ENCODE data around the gene PDE3A.

The PDE3A gene

DNA sequence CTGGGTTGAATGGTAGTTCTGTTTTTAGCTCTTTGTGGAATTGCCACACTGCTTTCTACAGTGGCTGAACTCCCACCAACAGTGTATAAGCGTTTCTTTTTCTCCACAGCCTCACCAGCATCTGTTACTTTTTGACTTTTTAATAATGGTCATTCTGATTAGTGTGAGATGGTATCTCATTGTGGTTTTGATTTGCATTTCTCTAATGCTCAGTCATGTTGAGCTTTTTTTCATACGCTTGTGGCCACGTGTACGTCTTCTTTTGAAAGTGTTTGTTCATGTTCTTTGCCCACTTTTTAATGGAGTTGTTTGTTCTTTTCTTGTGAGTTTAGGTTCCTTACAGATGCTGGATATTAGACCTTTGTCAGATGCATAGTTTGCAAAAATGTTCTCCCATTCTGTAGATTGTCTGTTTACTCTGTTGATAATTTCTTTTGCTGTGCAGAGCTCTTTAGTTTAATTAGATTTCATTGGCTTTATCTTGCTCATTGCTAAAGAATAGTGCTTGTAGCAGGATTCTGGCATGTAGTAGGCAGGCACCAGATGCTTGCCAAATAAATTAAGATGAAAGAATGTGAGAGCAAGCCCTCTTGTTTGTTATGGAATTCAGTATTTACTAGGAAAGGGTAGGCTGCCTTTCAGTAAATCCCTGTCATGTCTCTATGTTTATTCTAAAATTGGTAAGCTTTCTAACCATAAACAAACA, 86.8 kb downstream of the PDE3A start:
- no peak for DNase-seq (ENCODE audit: low read depth, low spot score)

DNA sequence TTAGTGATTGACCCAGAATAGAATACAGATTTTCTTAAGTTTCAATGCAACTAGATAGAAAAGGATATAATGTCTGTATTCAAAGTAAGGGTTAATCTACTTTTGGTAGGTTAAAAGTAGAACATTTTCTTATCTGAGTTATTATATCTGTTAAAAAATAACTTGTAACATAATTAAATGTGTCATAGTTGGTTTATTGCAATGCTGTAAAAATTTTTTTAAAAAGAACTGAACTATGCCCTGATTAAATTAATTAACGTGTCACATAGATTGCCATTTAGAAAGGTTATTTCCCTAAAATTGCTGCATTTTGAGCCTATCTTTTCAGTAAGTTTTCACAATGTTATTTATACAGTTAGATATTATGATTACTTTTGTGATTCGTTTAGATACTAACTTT, 89.2 kb downstream of the PDE3A start:
- no peak for DNase-seq (ENCODE audit: low read depth, low spot score)

DNA sequence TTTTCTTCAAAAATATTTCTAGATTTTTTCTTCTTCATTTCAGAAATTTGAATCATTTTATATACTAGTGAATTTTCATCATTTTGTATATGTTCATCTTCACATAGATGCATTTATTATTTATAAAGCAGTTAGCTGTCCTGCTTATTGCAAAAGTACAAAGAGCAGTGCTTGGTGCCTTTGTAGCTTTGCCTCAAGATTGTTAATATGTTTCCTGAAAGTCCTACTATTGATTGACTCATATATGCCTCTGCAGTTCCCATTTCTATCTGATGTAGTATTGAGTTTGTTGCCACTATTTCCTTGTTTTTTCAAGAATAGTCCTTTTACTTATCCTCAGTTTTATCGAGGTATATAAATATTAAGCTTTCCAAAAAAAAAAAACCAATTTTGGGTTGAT, 89.7 kb downstream of the PDE3A start:
- DNase-seq (ENCODE audit: low read depth, low spot score): no peak

DNA sequence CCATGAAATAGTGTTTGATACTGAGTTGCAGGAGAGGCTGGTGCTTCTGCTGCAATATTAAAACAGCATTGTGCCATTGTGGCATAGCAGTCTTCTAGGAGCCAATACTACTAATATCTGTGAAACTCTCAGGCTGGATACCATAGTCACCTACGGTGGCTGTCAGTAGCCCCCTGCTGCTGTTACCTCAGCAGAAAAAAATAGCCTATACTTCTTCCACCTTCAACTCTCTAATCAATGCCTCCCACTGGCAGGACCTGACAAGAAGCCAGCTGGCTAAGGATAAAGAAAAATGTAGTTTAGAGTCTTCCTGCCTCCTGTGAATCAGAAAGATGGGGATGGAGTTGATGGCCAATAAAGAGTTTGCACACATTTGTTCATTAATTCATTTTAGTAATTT, 91.6 kb downstream of the PDE3A start:
- no peak for DNase-seq (ENCODE audit: low read depth, low spot score)

DNA sequence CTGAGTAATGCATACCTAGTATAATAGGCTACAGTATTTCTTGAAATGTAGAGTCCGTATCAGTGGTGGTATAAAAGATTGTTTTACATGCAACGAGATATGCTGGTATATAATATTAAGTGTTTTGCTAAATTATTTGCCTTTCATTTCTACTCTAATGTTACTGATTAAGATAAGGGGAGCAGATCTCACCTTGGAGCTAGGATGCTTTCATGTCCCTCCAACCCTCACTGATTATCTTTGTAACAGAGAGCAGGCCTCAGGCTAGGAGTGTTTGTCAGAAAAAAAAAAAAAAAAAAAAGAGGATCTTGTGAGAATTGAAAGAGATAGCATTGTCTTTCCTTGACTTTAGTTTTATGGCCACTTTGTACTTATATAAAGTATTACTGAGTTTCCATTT, 92.6 kb downstream of the PDE3A start:
- DNase-seq (ENCODE audit: low read depth, low spot score): no peak

DNA sequence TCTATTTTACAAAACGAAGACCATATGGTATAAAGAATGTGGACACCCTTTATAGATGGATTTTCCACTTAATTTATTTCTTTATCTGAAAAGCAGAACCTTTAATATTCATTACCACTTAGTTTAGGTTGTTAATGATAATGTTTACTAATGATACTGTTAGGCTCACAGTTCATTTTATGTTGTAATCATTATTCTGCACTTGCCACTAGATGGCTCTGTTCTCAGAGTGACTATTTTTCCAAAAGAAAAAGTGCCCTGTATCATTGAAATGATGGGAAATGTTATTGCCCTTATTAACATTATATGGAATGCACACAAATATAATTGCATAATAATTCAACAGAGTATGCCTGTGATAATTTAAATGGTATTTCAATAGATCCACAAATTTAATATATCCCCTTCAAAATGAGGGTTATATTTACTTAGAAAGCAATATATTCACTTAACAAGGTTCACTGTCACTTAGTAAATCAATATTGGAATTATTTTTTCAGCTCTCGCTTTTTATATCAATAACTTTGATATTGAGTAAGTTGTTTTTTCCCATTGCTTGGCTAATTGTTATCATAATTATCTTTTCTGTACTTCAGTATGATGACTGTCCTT, 95.7 kb downstream of the PDE3A start:
- DNase-seq (ENCODE audit: low read depth, low spot score): no peak

DNA sequence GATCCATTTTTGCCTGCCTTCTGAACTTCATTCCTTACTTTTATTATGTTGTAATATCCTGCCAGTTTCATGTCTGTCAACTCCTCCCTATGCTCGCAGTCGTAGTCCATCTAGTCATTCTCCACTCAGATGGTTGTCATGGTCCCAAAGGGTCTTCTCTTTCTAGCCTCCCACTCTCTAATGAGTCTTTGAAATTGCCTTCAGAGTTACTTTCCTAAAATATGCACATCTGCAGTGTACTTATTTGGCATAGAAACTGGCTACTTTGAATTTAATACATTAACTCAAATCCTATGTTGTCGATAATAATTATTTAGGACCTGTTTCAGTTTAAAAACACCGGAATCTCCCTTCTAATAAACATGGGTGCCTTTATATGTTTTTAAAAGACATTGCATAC, 101.0 kb downstream of the PDE3A start:
- DNase-seq (ENCODE audit: low read depth, low spot score): no peak

DNA sequence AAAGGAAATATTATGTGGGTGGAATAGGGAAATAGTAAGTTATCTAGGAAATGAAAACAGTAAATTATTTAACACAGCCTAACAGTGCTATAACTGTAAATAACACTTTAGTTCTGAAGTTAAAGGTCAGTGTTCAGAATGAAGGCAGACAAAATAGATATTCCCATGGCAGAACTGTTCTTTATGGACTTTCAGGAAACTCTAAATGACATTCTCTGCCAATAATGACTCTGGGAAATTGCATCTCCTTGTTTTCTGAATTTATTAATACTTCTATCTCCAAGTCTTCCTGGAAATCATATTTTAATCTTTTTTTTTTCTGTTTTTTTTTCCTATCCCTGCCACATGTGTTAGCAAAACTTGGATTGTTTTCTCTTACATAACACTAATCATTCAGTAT, 101.4 kb downstream of the PDE3A start:
- DNase-seq (ENCODE audit: low read depth, low spot score): no peak

DNA sequence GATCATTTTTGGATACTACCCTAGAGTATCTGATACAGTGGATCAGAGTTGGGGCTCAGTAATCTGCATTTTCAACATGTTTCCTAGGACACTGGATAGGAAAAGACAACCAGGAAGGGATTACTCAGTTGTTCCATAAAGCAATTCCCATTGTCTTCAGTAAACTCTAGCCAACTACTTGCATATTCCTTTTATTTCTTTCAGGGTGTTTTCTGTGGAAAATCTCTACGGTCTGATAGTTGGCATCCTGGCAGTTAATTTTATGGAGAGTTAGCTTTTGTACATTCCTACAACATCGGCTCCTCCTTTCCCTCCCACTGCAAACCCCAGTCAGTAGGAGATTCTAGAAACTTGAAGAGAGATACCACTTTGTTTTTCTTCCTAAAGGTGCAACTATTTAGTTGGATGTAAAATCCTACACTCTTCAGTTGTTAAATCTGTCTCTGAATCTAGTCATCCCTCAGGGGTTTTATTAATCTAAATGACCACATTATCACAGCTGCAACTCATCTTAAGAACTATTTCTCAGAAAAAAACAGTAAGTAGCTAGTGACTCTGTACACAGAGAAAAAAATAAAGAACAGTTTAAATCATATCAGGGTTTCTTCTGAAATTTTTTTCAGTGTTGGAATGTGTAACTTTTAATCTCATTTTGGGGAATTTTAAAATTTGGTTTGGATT, 103.9 kb downstream of the PDE3A start:
- no peak for DNase-seq (ENCODE audit: low read depth, low spot score)

DNA sequence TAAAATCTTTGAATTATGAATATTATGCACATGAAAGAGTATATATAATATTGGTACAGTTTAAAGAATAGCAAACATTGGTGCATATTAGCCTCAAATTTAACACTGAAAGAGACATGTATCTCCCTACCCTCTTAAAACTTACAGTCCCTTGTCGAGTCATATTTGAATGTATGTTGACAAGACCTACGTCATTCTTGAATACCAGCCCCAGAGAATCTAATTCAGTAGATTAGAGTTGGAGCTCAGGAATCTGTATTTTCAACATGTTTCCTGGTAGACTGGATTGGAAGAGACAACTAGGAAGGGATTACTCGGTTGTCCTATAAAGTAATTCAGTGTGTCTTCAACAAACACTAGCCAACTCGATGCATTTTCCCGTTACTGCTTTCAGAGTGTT, 104.8 kb downstream of the PDE3A start:
- DNase-seq (ENCODE audit: low read depth, low spot score): no peak

DNA sequence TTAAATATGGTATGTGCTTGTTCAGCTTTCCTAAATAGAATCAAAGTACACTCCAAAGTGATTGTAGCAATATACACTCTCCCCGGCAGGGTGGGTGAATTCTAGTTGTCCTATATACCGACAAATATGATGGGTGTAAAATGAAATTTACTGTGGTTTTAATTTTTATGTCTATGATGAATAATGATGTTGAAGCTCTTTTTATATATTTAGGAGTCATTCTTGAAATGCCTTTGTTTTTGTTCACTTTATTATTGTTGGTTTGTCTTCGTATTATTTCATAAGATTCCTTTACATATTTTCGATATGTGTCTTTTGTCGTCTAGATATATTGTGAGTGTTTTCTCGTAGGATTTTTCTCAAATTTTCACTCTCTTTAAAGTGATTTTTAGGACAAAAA, 105.7 kb downstream of the PDE3A start:
- DNase-seq (ENCODE audit: low read depth, low spot score): no peak

DNA sequence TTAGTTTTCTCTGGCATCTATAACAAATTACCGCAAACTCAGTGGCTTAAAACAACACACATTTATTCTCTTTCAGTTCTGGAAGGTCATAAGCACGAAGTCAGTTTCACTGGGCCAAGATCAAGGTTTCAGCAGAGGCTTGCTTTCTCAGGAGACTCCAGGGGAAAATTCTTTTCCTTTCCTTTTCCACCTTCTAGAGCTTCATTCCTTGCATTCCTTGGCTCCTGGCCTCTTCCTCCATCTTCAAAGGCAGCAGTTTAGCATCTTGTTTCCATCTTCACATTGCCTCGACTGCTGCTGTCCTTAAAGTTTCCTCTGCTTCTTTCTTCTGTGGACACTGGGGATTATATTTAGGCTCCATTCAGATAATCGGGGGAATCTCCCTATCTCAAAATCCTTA, 106.1 kb downstream of the PDE3A start:
- DNase-seq (ENCODE audit: low read depth, low spot score): no peak

DNA sequence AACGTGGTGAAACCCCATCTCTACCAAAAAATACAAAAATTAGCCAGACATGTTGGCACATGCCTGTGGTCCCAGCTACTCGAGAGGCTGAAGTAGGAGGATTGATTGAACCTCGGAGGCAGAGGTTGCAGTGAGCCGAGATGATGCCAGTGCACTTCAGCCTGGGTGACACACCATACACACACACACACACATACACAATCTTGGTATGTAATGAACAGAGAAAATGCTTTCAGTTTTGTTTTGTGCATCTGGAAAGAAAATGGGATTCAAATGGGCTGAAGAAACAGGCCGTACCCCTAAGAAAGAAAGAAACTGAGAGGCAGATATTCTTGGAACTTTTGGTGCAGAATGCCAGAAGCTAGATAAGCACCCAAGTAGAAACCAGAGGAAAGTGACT, 107.2 kb downstream of the PDE3A start:
- no peak for DNase-seq (ENCODE audit: low read depth, low spot score)

DNA sequence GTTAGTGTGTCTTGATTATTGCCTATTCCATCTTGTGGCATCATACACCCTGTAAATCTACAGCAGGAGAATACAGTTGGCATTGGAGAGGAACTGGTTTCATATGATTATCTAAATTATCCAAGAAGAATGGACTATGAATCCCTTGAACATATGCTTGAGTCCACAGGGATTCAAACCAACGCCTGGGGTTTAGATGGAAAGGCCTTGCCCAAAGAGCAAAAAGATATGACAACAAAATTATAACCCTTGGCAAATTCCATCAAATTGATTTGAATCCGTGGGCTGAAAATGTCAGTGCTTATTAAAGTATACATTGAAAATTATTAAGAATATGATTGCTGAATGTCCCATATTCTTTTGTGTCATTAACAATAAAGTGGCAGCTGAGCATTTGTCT, 108.2 kb downstream of the PDE3A start:
- DNase-seq (ENCODE audit: low read depth, low spot score): no peak

DNA sequence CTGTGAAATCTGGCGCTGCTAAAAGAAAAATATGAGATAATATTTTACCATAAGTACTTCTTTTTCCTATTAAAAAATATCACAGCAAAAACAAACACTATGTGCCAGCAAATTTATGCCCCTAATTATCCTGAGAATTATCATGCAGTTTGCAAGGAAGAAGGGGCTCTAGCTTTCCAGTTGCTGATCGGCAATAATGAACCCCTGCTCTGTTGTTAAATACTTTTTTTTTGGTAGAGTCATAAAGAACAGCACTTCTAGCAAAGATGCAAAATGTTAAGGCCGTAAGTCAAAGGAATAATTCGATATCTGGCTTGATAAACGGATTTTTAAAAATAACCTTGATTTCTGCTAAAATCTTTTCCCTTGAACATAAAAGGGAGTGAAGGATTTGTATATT, 108.9 kb downstream of the PDE3A start:
- no peak for DNase-seq (ENCODE audit: low read depth, low spot score)

DNA sequence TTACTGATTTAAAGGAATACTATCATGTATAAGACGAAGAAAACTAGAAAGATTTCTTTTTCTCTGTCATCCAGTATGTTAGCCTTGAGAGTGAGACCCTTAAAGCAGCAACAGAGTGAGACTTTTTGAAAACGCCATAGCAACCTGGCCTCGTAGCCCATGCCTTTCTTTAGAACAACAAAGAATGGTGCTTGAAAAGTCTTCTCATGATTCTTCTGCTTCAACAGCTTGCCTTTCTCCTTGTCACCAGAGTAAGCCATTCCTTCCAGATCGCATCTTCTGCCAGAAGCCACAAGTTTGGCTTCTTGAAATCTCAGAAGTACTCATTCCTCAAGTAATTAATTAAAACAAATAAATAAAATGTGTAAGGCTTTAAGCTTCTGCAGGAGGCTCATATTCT, 109.3 kb downstream of the PDE3A start:
- no peak for DNase-seq (ENCODE audit: low read depth, low spot score)

DNA sequence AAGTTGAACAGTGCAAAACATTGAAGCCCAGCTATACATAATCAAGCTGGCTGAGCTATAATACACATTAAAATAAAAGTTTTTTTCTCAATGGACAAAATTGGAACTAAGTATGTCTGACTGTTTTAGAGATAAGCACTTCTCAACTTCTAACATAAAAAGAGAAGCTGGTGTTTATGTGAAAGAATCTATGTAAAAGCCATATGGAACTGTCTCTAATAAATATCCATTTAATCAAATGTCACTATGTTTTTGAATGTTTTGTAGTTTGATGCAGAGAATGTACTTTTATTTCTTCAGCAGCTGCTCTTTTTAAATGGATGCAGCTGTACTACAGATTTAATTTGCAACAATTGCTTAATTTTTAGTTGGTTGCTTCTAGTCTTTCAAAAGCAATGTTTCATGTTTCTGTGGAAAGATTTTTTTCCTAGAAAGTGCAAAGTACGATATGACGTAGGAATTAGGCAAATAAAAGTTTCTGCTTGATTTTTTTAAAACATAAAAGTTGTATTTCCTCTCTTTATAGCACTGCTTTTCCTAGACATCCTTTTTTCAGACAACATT, 114.2 kb downstream of the PDE3A start:
- no peak for DNase-seq (ENCODE audit: low read depth, low spot score)

DNA sequence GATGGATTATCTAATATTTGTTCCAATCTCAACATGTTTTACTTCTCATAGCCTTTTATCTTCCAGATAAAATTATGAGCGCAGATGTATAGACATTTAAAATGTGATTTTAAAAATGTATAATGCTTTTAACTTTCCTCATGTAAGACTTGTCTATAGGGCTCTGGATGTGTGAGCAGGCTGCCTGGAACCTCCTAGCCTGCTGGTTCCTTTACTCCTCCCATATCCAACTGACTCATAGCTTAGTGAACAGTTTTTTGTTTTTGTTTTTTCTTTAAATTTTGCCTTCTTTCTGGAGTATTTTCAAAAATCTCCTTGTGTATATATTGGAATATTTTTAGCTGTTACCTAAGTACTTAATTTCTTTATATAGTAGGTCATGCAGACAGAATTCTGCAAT, 115.4 kb downstream of the PDE3A start:
- no peak for DNase-seq (ENCODE audit: low read depth, low spot score)

DNA sequence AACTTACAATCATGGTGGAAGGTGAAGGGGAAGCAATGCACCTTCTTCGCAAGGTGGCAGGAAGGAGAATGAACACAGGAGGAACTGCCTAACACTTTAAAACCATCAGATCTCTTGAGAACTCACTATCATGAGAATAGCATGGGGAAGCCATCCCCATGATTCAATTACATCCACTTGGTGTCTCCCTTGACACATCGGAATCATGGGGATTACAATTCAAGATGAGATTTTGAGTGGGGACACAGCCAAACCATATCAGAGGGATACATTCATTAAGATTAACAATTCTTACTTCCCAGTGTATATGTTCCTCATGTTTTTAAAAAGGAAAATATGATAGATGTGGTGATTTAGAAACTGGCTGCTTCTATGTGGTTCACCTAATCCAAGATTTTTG, 117.9 kb downstream of the PDE3A start:
- no peak for DNase-seq (ENCODE audit: low read depth, low spot score)

DNA sequence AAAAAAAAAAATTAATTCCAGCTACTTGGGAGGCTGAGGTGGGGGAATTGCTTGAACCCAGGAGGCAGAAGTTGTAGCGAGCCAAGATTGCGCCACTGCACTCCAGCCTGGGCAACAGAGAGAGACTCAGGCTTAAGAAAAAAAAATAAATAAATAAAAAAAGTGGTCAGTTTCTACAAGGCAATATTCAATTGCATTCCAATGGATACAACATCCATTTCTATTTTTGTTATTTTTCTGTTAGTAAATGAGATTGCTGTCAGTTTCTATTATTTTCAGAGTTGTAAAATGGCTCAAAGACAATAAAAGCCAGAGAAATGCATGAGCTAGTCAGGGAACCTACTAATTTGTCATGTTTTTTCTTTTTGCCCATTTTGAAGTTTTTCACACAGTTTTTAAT, 119.2 kb downstream of the PDE3A start:
- no peak for DNase-seq (ENCODE audit: low read depth, low spot score)

DNA sequence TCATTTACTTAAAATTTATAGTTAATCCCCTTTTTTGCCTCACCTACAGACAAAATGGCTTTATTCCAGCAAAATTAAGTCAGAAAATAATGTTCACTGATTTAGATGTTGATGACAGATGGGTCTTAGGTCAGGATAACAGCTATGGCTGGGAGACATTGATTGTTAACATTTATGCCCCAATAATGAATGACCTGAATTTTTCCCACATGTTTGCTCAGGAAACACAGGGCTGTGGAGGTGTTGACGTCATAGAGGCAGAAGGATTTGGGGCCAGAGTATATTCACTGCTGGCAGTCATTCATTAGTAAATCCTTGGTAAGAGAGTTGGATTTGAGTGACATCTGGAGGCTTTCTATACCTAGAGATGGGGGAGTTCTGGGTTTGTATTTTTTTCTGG, 121.3 kb downstream of the PDE3A start:
- no peak for DNase-seq (ENCODE audit: low read depth, low spot score)

DNA sequence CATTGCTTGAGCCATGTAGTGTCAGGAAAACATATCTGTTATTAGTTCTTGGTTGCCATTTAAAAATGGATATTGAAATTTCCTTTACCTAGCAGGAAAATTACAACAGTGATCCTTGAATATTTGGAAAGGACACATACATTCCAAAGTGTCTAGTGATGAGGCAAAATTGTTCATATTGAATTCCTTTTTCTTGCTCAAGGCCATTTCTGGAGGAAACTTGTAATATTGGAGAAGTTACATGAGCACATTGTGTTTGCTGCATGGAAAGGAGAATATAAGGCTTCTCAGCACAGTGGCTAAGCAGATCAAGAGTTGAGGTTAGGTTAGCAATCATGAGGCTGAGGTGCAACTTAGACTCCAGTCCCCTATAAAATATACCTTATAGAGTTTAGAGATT, 121.9 kb downstream of the PDE3A start:
- DNase-seq (ENCODE audit: low read depth, low spot score): no peak

DNA sequence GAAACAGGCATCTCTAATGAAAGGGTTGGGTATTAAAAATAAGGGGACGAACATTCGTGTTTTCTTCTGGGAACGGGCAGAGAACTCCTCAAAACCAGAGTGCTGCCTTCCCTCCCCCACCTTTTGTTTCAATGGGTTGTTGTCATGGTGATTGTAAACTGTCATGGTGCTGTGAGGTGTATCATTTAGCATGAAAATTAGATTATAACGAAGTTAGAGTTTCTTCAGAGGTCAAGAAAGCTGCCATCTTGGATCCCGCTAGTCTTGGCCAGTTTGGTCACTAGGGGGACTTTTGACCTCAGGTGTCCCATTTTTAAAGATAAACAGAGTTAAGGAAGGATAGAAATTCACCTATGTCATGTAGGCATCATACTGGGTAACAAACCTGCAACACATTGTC, 123.0 kb downstream of the PDE3A start:
- no peak for DNase-seq (ENCODE audit: low read depth, low spot score)
